ENCODE data around the gene PYGB.

PYGB gene

GRCh38 chr20:25279403-25279802, 31.5 kb downstream of the PYGB start:
- in situ Hi-C loops (cut with MboI; ENCODE audit: low sequenced_read_pairs) = no loop called here
- Histone ChIP-seq H3K36me3 (replicated peaks) (peaks cover 31% of the 10 kb centered on the region), H3K9me3 (no peaks in the 10 kb centered on the region), H3K27me3 (ENCODE audit: low read depth) (no peaks in the 10 kb centered on the region), H3K4me1 (no peaks in the 10 kb centered on the region), H3K4me3 (no peak overlapping the region)
- no peak for DNase-seq (ENCODE audit: low spot score in 2 of 2)

- DNase-seq (ENCODE audit: low spot score in 2 of 2) = no peak
- H3K4me3 ChIP-seq = no peak overlapping the region
- no peaks in the 10 kb centered on the region for H3K9me3 ChIP-seq
- no peaks in the 10 kb centered on the region for H3K4me1 ChIP-seq
- in situ Hi-C loops (cut with MboI; ENCODE audit: low sequenced_read_pairs) = no loop called here
- H3K36me3 ChIP-seq (replicated peaks) = peaks cover 33% of the 10 kb centered on the region
- no peaks in the 10 kb centered on the region for H3K27me3 ChIP-seq (ENCODE audit: low read depth)
Observed at GRCh38 chr20:25280051-25280573, 32.2 kb downstream of the PYGB start.

- DNase-seq (ENCODE audit: low spot score in 2 of 2) = peak in 1 of 2 experiments; percentile 5
- H3K9me3 ChIP-seq = no peaks in the 10 kb centered on the region
- H3K4me3 ChIP-seq = no peak overlapping the region
- H3K36me3 ChIP-seq (replicated peaks) = peaks cover 33% of the 10 kb centered on the region
- in situ Hi-C loops (cut with MboI; ENCODE audit: low sequenced_read_pairs) = no loop called here
- no peaks in the 10 kb centered on the region for H3K27me3 ChIP-seq (ENCODE audit: low read depth)
- H3K4me1 ChIP-seq = no peaks in the 10 kb centered on the region
Observed at GRCh38 chr20:25280574-25281535, 33.0 kb downstream of the PYGB start.

GRCh38 chr20:25281541-25281991, 33.7 kb downstream of the PYGB start:
- H3K27me3 ChIP-seq (ENCODE audit: low read depth) = no peaks in the 10 kb centered on the region
- no peaks in the 10 kb centered on the region for H3K4me1 ChIP-seq
- peaks cover 36% of the 10 kb centered on the region for H3K36me3 ChIP-seq (replicated peaks)
- in situ Hi-C loops (cut with MboI; ENCODE audit: low sequenced_read_pairs) = no loop called here
- no peaks in the 10 kb centered on the region for H3K9me3 ChIP-seq
- H3K4me3 ChIP-seq = no peak overlapping the region
- DNase-seq (ENCODE audit: low spot score in 2 of 2) = peak in 1 of 2 experiments; percentile 6

GRCh38 chr20:25282034-25282781, 34.3 kb downstream of the PYGB start:
- no peaks in the 10 kb centered on the region for H3K27me3 ChIP-seq (ENCODE audit: low read depth)
- no peaks in the 10 kb centered on the region for H3K9me3 ChIP-seq
- in situ Hi-C loops (cut with MboI; ENCODE audit: low sequenced_read_pairs) = no loop called here
- peaks cover 41% of the 10 kb centered on the region for H3K36me3 ChIP-seq (replicated peaks)
- no peak for DNase-seq (ENCODE audit: low spot score in 2 of 2)
- H3K4me1 ChIP-seq = no peaks in the 10 kb centered on the region
- H3K4me3 ChIP-seq = no peak overlapping the region

GRCh38 chr20:25282796-25283195, 34.9 kb downstream of the PYGB start:
- Histone ChIP-seq H3K4me1 (no peaks in the 10 kb centered on the region), H3K27me3 (ENCODE audit: low read depth) (no peaks in the 10 kb centered on the region), H3K9me3 (no peaks in the 10 kb centered on the region), H3K4me3 (no peak overlapping the region), H3K36me3 (replicated peaks) (peaks cover 37% of the 10 kb centered on the region)
- in situ Hi-C loops (cut with MboI; ENCODE audit: low sequenced_read_pairs) = no loop called here
- peak in 1 of 2 experiments; percentile 7 for DNase-seq (ENCODE audit: low spot score in 2 of 2)

GRCh38 chr20:25283221-25283951, 35.5 kb downstream of the PYGB start:
- Histone ChIP-seq H3K4me1 (no peaks in the 10 kb centered on the region), H3K36me3 (replicated peaks) (peaks cover 39% of the 10 kb centered on the region), H3K27me3 (ENCODE audit: low read depth) (no peaks in the 10 kb centered on the region), H3K9me3 (no peaks in the 10 kb centered on the region), H3K4me3 (no peak overlapping the region)
- DNase-seq (ENCODE audit: low spot score in 2 of 2) = peak in 1 of 2 experiments; percentile 6
- in situ Hi-C loops (cut with MboI; ENCODE audit: low sequenced_read_pairs) = no loop called here

GRCh38 chr20:25284131-25284601, 36.3 kb downstream of the PYGB start:
- no peak overlapping the region for H3K4me3 ChIP-seq
- DNase-seq (ENCODE audit: low spot score in 2 of 2) = no peak
- peaks cover 43% of the 10 kb centered on the region for H3K36me3 ChIP-seq (replicated peaks)
- no peaks in the 10 kb centered on the region for H3K9me3 ChIP-seq
- H3K4me1 ChIP-seq = no peaks in the 10 kb centered on the region
- no peaks in the 10 kb centered on the region for H3K27me3 ChIP-seq (ENCODE audit: low read depth)
- in situ Hi-C loops (cut with MboI; ENCODE audit: low sequenced_read_pairs) = no loop called here

- no peaks in the 10 kb centered on the region for H3K27me3 ChIP-seq (ENCODE audit: low read depth)
- no peak overlapping the region for H3K4me3 ChIP-seq
- no peaks in the 10 kb centered on the region for H3K9me3 ChIP-seq
- H3K4me1 ChIP-seq = no peaks in the 10 kb centered on the region
- DNase-seq (ENCODE audit: low spot score in 2 of 2) = peak in 1 of 2 experiments; percentile 21
- peaks cover 40% of the 10 kb centered on the region for H3K36me3 ChIP-seq (replicated peaks)
- in situ Hi-C loops (cut with MboI; ENCODE audit: low sequenced_read_pairs) = no loop called here
Observed at GRCh38 chr20:25285091-25285647, 37.3 kb downstream of the PYGB start.

- H3K4me3 ChIP-seq = no peak overlapping the region
- H3K36me3 ChIP-seq (replicated peaks) = peaks cover 38% of the 10 kb centered on the region
Observed at GRCh38 chr20:25285856-25286798, 38.2 kb downstream of the PYGB start.

GRCh38 chr20:25286917-25287316, 39.0 kb downstream of the PYGB start:
- H3K27me3 ChIP-seq (ENCODE audit: low read depth) = no peaks in the 10 kb centered on the region
- DNase-seq (ENCODE audit: low spot score in 2 of 2) = no peak
- H3K9me3 ChIP-seq = no peaks in the 10 kb centered on the region
- H3K4me3 ChIP-seq = no peak overlapping the region
- in situ Hi-C loops (cut with MboI; ENCODE audit: low sequenced_read_pairs) = no loop called here
- H3K4me1 ChIP-seq = no peaks in the 10 kb centered on the region
- H3K36me3 ChIP-seq (replicated peaks) = peaks cover 39% of the 10 kb centered on the region

More at GRCh38 chr20:25285856-25286798, 38.2 kb downstream of the PYGB start:
- Histone ChIP-seq H3K4me1 (no peaks in the 10 kb centered on the region), H3K9me3 (no peaks in the 10 kb centered on the region), H3K27me3 (ENCODE audit: low read depth) (no peaks in the 10 kb centered on the region)
- no peak for DNase-seq (ENCODE audit: low spot score in 2 of 2)
- in situ Hi-C loops (cut with MboI; ENCODE audit: low sequenced_read_pairs) = no loop called here

- H3K36me3 ChIP-seq (replicated peaks) = peaks cover 39% of the 10 kb centered on the region
- in situ Hi-C loops (cut with MboI; ENCODE audit: low sequenced_read_pairs) = no loop called here
Observed at GRCh38 chr20:25287631-25288290, 39.9 kb downstream of the PYGB start.

More at GRCh38 chr20:25287631-25288290, 39.9 kb downstream of the PYGB start:
- Histone ChIP-seq H3K4me1 (no peaks in the 10 kb centered on the region), H3K4me3 (no peak overlapping the region), H3K9me3 (no peaks in the 10 kb centered on the region), H3K27me3 (ENCODE audit: low read depth) (no peaks in the 10 kb centered on the region)
- no peak for DNase-seq (ENCODE audit: low spot score in 2 of 2)

All from HAP-1 (cell line).